ENCODE results near the gene MYH13. TPM values are rescaled to one million over a fixed set of nuclear protein-coding genes. Genes with fewer than 3 reads are reported as not detected.

Gene MYH13
- total and polyA plus RNA-seq, 10 of the 15 experiments (the other 5 are each of a cell fraction or from before 2014, with no cell fraction given), result 0.01 to 0.04 (median 0.03) TPM; not detected in 4

- no peaks in the 10 kb centered on the region for H3K4me1 ChIP-seq (ENCODE audit: control insufficient read depth, insufficient read depth, low read length)
- H2AFZ ChIP-seq (ENCODE audit: control insufficient read depth, low read depth, low read length), result no peak overlapping the region
- no TSS peak for BruUV-seq (replicated peaks)
- intact Hi-C loops (cut with micrococcal nuclease; ENCODE audit: unreplicated experiment) (no loop called here), in situ Hi-C loops (cut with MboI) (no loop called here)
- ChIA-PET CTCF (interaction anchor here (1.5 kb wide), 1 partner anchor 10 kb away, joined by 4 read pairs; no protein-coding TSS in a partner anchor), SMC1A (ENCODE audit: uncharacterized antibody, unreplicated experiment) (interaction anchor here (0.6 kb wide), 1 partner anchor 39 kb away, joined by 3 read pairs; no protein-coding TSS in a partner anchor), RAD21 (ENCODE audit: unreplicated experiment) (no interaction called here), POLR2A (no interaction called here)
- H3K27ac ChIP-seq (ENCODE audit: control insufficient read depth, insufficient read depth), result no peak overlapping the region
- no peak for FAIRE-seq
- WGBS (ENCODE audit: insufficient coverage, insufficient replicate concordance, low lambda C conversion rate, missing lambda C conversion rate), result 63% methylated on average over 3 of the region's 3 CpGs
- H3K4me2 ChIP-seq (ENCODE audit: control insufficient read depth, insufficient read depth), result no peak overlapping the region
- H3K9me3 ChIP-seq (replicated peaks; ENCODE audit: control insufficient read depth, insufficient read depth, low read length), result no peaks in the 10 kb centered on the region
- no peak overlapping the region for H3K9ac ChIP-seq (ENCODE audit: control insufficient read depth, insufficient read depth, low read length)
- ATAC-seq, result no peak
- TF ChIP-seq RUNX3 (IDR thresholded peaks at IDR 0.05; ENCODE audit: low read length) (no peak), IRF3 (IDR thresholded peaks at IDR 0.05) (no peak), MAX (IDR thresholded peaks at IDR 0.05; ENCODE audit: low read depth, low read length) (no peak), YY1 (IDR thresholded peaks at IDR 0.05; ENCODE audit: low read depth, low read length) (no peak), SPI1 (IDR thresholded peaks at IDR 0.05; ENCODE audit: borderline replicate concordance, insufficient read depth, low read depth, low read length) (no peak), E2F4 (IDR thresholded peaks at IDR 0.05; ENCODE audit: low read depth, low read length) (no peak), BCL11A (IDR thresholded peaks at IDR 0.05; ENCODE audit: low read depth, low read length) (no peak), TCF3 (IDR thresholded peaks at IDR 0.05; ENCODE audit: borderline replicate concordance, insufficient read depth, low read depth, low read length) (no peak), JUNB (IDR thresholded peaks at IDR 0.05) (no peak)
- H4K20me1 ChIP-seq (ENCODE audit: control insufficient read depth, insufficient read depth), result no peaks in the 10 kb centered on the region
- no peaks in the 10 kb centered on the region for H3K27me3 ChIP-seq (replicated peaks in 1 of 2; ENCODE audit: control insufficient read depth in 2 of 2, insufficient read depth in 2 of 2, low read length in 1 of 2)
- H3K36me3 ChIP-seq (ENCODE audit: control insufficient read depth in 2 of 2, insufficient read depth in 2 of 2, low read length in 1 of 2), result no peaks in the 10 kb centered on the region
- no peaks in the 10 kb centered on the region for H3K79me2 ChIP-seq (ENCODE audit: control insufficient read depth, insufficient read depth, low read length)
- no peak for DNase-seq (ENCODE audit: low read depth, low spot score)
- H3K4me3 ChIP-seq, result no peak overlapping the region
These were observed 4.2 kb downstream of the MYH13 start for GRCh38 chr17:10368561-10368960.

Measured in GM12878 (cell line).